Right lobe of liver (tissue), 4 donors: Measurements from ENCODE around the gene WDSUB1.

Source experiments
- CTCF ChIP-seq, 4 donors: fragments of 200-600 bp in 3 of 4; fragments of 450-650 bp in 1 of 4; IDR thresholded peaks; one replicate each; pipeline versions ENCODE4 v1.5.1 to v1.8.0; 2016 to 2022; ENCODE audit warnings: antibody characterized with exemption in 4 of 4, mild to moderate bottlenecking in 2 of 4
- POLR2A ChIP-seq: fragments of 450-650 bp; IDR thresholded peaks from one replicate; pipeline ENCODE4 v1.6.1; 2017; ENCODE audit warnings: antibody characterized with exemption, mild to moderate bottlenecking
- donor health status: DM: no; HTN: no; CAD: no.
- donor health status: DM: no; HTN: no; CAD: no.
- donor health status: DM: no; HTN: yes; CAD: no.

- no peak for TF ChIP-seq CTCF (IDR thresholded peaks at IDR 0.05)
- TF ChIP-seq POLR2A, result no peak
Measured at GRCh38 chr2:159215116-159215515, 71.4 kb downstream of the WDSUB1 start.
